Purkinje cell (primary cell): ENCODE data around the gene IFITM5. TPM values are rescaled to one million over a fixed set of nuclear protein-coding genes. Genes with fewer than 3 reads are reported as not detected.

Experiments used
- polyA plus RNA-seq: library from polyadenylated mRNA; unstranded; fragments of >200 nt; fragmentation: Nextera tagmentation; gene quantifications from 2 replicates; pipeline ENCODE4 v1.2.1, GENCODE V29; 2014

The IFITM5 gene
- polyA plus RNA-seq, result not detected in 2 replicates

GRCh38 chr11:299081-299891, at the start of gene IFITM5:
TSS of gene IFITM5 (minus strand) at chr11:299526. CDS start at chr11:299490, 36 bp downstream.

GRCh38 chr11:313787-314553, 14.6 kb upstream of the IFITM5 start, which contains the start of gene IFITM1:
TSS of gene IFITM1 (plus strand) at chr11:314040. CDS start at chr11:314171, 131 bp downstream.

GRCh38 chr11:307766-308708, 8.7 kb upstream of the IFITM5 start, which contains the start of gene IFITM2:
TSS of gene IFITM2 (plus strand) at chr11:307816. CDS start at chr11:308193, 377 bp downstream.

GRCh38 chr11:288478-289397, 10.6 kb downstream of the IFITM5 start, which contains the start of gene PGGHG:
TSS of gene PGGHG (plus strand) at chr11:289126. CDS start at chr11:289817, 691 bp downstream.

GRCh38 chr11:278001-278951, 21.1 kb downstream of the IFITM5 start, which contains the start of gene NLRP6:
TSS of gene NLRP6 (plus strand) at chr11:278407. CDS start at chr11:278570, 163 bp downstream.

Other genes starting within 250 kb of the IFITM5 start
- gene SCGB1C1, start 106.4 kb downstream of the IFITM5 start, polyA plus RNA-seq, result not detected in 2 replicates
- gene BET1L, start 92.1 kb downstream of the IFITM5 start, polyA plus RNA-seq, result 4.3 and 4.5 TPM in 2 replicates
- 5.9 and 8.3 TPM in 2 replicates for gene RIC8A, start 91.8 kb downstream of the IFITM5 start, polyA plus RNA-seq
- 8.4 and 9.6 TPM in 2 replicates for gene SIRT3, start 63.2 kb downstream of the IFITM5 start, polyA plus RNA-seq
- gene PSMD13, start 62.5 kb downstream of the IFITM5 start, polyA plus RNA-seq, result 84.5 and 95.9 TPM in 2 replicates
- gene NLRP6, start 21.1 kb downstream of the IFITM5 start, polyA plus RNA-seq, result not detected in 2 replicates
- gene PGGHG, start 10.4 kb downstream of the IFITM5 start, polyA plus RNA-seq, result not detected in 2 replicates
- gene IFITM2, start 8.3 kb upstream of the IFITM5 start, polyA plus RNA-seq, result 7.0 and 9.8 TPM in 2 replicates
- 3.2 and 3.6 TPM in 2 replicates for gene IFITM1, start 14.5 kb upstream of the IFITM5 start, polyA plus RNA-seq
- gene IFITM3, start 21.3 kb upstream of the IFITM5 start, polyA plus RNA-seq, result 33.2 and 34.1 TPM in 2 replicates
- gene B4GALNT4, start 70.0 kb upstream of the IFITM5 start, polyA plus RNA-seq, result 0.56 and 5.0 TPM in 2 replicates
- gene PKP3, start 94.7 kb upstream of the IFITM5 start, polyA plus RNA-seq, result not detected in 2 replicates
- 3.0 TPM in 2 replicates for gene SIGIRR, start 115.5 kb upstream of the IFITM5 start, polyA plus RNA-seq
- not detected in 2 replicates for gene ANO9, start 142.5 kb upstream of the IFITM5 start, polyA plus RNA-seq
- gene PTDSS2, start 150.8 kb upstream of the IFITM5 start, polyA plus RNA-seq, result 2.3 and 3.5 TPM in 2 replicates
- 12.8 and 13.2 TPM in 2 replicates for gene RNH1, start 207.7 kb upstream of the IFITM5 start, polyA plus RNA-seq
- gene HRAS, start 236.1 kb upstream of the IFITM5 start, polyA plus RNA-seq, result 19.5 and 37.7 TPM in 2 replicates
- 0.13 TPM in 1 of 2 replicates, not detected in the other for gene LRRC56, start 238.0 kb upstream of the IFITM5 start, polyA plus RNA-seq